CD4-positive, CD25-positive, alpha-beta regulatory T cell (primary cell): Measurements from ENCODE around the gene SHOX. TPM values are rescaled to one million over a fixed set of nuclear protein-coding genes. Genes with fewer than 3 reads are reported as not detected.
A peak's percentile ranks its signal among the peaks of the same experiment; 100 is the strongest.
"Not testable (repeated sequence)": the region's sequence is repeated elsewhere in the genome, so short reads cannot be mapped to it uniquely, and the experiment has no call there.

Experiments
- ATAC-seq, 2 donors: fragments of 150-1000 bp; cut with Tn5 transposase; one replicate each; pipeline ENCODE4 v1.10.0; 2021; ENCODE audit warnings: low read depth in 2 of 2, moderate number of reproducible peaks in 2 of 2, moderate library complexity in 1 of 2
- DNase-seq, 3 donors: peaks; one replicate each; pipeline versions ENCODE4 v3.0.0 to v3.0.0-alpha.2; 2012 to 2022; ENCODE audit warnings: mixed read lengths in 1 of 3
- H3K27ac ChIP-seq: one replicate; pipeline ENCODE4 v1.7.0; 2013; ENCODE audit warnings: mild to moderate bottlenecking, low read length; ENCODE audit not compliant: insufficient read depth, poor library complexity, severe bottlenecking
- H3K27me3 ChIP-seq: one replicate; pipeline ENCODE4 v1.7.0; 2013; ENCODE audit warnings: low read length; ENCODE audit not compliant: control insufficient read depth, insufficient read depth
- H3K36me3 ChIP-seq: one replicate; pipeline ENCODE4 v1.7.0; 2013; ENCODE audit warnings: mild to moderate bottlenecking, low read length, moderate library complexity; ENCODE audit not compliant: control insufficient read depth, insufficient read depth
- H3K4me1 ChIP-seq: 2 replicates; pipeline ENCODE4 v1.7.0; 2013; ENCODE audit warnings: mild to moderate bottlenecking, low read length; ENCODE audit not compliant: insufficient read depth, control insufficient read depth, poor library complexity, severe bottlenecking
- H3K4me3 ChIP-seq: one replicate; pipeline ENCODE4 v1.7.0; 2013; ENCODE audit warnings: low read depth, mild to moderate bottlenecking, low read length, moderate library complexity
- H3K9me3 ChIP-seq, 2 experiments: 1 replicate in 1 of 2; 2 replicates in 1 of 2; pipeline ENCODE4 v1.7.0; 2013; ENCODE audit warnings: low read length in 2 of 2, mild to moderate bottlenecking in 1 of 2, moderate library complexity in 1 of 2; ENCODE audit not compliant: control insufficient read depth in 2 of 2
- H3K27ac Mint-ChIP-seq, 3 donors: one replicate each; pipeline ENCODE4 v1.8.0; 2020 to 2022; ENCODE audit warnings: mild to moderate bottlenecking in 3 of 3, mixed read lengths in 3 of 3, moderate library complexity in 2 of 3
- H3K27me3 Mint-ChIP-seq: one replicate; pipeline ENCODE4 v1.8.0; 2022; ENCODE audit warnings: mild to moderate bottlenecking, mixed read lengths
- H3K36me3 Mint-ChIP-seq: one replicate; pipeline ENCODE4 v1.8.0; 2020; ENCODE audit warnings: mixed read lengths
- H3K4me1 Mint-ChIP-seq, 4 donors: one replicate each; pipeline ENCODE4 v1.8.0; 2020 to 2022; ENCODE audit warnings: mixed read lengths in 4 of 4, mild to moderate bottlenecking in 1 of 4
- H3K4me3 Mint-ChIP-seq, 4 donors: one replicate each; pipeline ENCODE4 v1.8.0; 2020 to 2022; ENCODE audit warnings: mild to moderate bottlenecking in 4 of 4, mixed read lengths in 4 of 4, moderate library complexity in 3 of 4
- H3K9me3 Mint-ChIP-seq, 7 donors: one replicate each; pipeline ENCODE4 v1.8.0; 2020 to 2022; ENCODE audit warnings: mixed read lengths in 7 of 7, mild to moderate bottlenecking in 3 of 7, moderate library complexity in 2 of 7
- polyA plus RNA-seq, 4 donors: library from polyadenylated mRNA; unstranded; fragments of 300-500 nt; fragmentation: Illumina TruSeq; gene quantifications; one replicate each; pipeline ENCODE4 v1.2.3, GENCODE V29; 2021
- total RNA-seq: library from RNA; stranded (reverse); gene quantifications from one replicate; pipeline ENCODE4 v1.2.3, GENCODE V29; 2022

The SHOX gene
- total and polyA plus RNA-seq, 5 donors from 2014 or later, result not detected

GRCh38 chrX:590693-591404, 39.7 kb upstream of the SHOX start:
- ATAC-seq (no peak), DNase-seq (no peak)
- H3K4me3 ChIP-seq, result no peak overlapping the region
- no peaks in the 10 kb centered on the region for H3K36me3 ChIP-seq
- H3K4me3 Mint-ChIP-seq, result no peak overlapping the region
- peaks cover 1 to 5% of the 10 kb centered on the region in 2 experiments for H3K9me3 ChIP-seq
- H3K27ac Mint-ChIP-seq, result no peak overlapping the region
- no peaks in the 10 kb centered on the region for H3K4me1 ChIP-seq
- H3K27me3 Mint-ChIP-seq, result no peaks in the 10 kb centered on the region
- H3K27ac ChIP-seq, result no peak overlapping the region
- no peaks in the 10 kb centered on the region for H3K4me1 Mint-ChIP-seq
- peaks cover 0 to 11% (median 0%) of the 10 kb centered on the region in 7 donors for H3K9me3 Mint-ChIP-seq
- H3K36me3 Mint-ChIP-seq, result no peaks in the 10 kb centered on the region
- no peaks in the 10 kb centered on the region for H3K27me3 ChIP-seq

- no peaks in the 10 kb centered on the region for H3K27me3 Mint-ChIP-seq
- H3K4me3 Mint-ChIP-seq, result no peak overlapping the region
- ATAC-seq, result no peak
- H3K27me3 ChIP-seq, result no peaks in the 10 kb centered on the region
- H3K4me3 ChIP-seq, result no peak overlapping the region
- H3K27ac ChIP-seq, result no peak overlapping the region
- H3K9me3 ChIP-seq, result peaks cover 6 to 13% of the 10 kb centered on the region in 2 experiments
- H3K36me3 Mint-ChIP-seq, result no peaks in the 10 kb centered on the region
- H3K4me1 Mint-ChIP-seq, result no peaks in the 10 kb centered on the region
- no peaks in the 10 kb centered on the region for H3K4me1 ChIP-seq
- no peak for DNase-seq
- peaks cover 0 to 19% (median 8%) of the 10 kb centered on the region in 7 donors for H3K9me3 Mint-ChIP-seq
- H3K27ac Mint-ChIP-seq, result no peak overlapping the region
- H3K36me3 ChIP-seq, result no peaks in the 10 kb centered on the region
These were observed 30.5 kb upstream of the SHOX start for GRCh38 chrX:599837-600715.

GRCh38 chrX:603029-603428, 27.6 kb upstream of the SHOX start:
- H3K27me3 Mint-ChIP-seq, H3K4me1 Mint-ChIP-seq, H3K4me1 ChIP-seq, ATAC-seq, H3K9me3 Mint-ChIP-seq, H3K36me3 ChIP-seq, H3K27ac ChIP-seq, H3K36me3 Mint-ChIP-seq, H3K9me3 ChIP-seq, H3K27me3 ChIP-seq, H3K4me3 Mint-ChIP-seq, DNase-seq, H3K4me3 ChIP-seq, H3K27ac Mint-ChIP-seq: not testable (repeated sequence)

- not testable (repeated sequence) for H3K4me3 ChIP-seq, H3K4me1 Mint-ChIP-seq, H3K36me3 Mint-ChIP-seq, H3K9me3 ChIP-seq, H3K27ac ChIP-seq, DNase-seq, H3K4me1 ChIP-seq, H3K27me3 ChIP-seq, H3K9me3 Mint-ChIP-seq, H3K36me3 ChIP-seq, H3K4me3 Mint-ChIP-seq, H3K27me3 Mint-ChIP-seq, ATAC-seq
- H3K27ac Mint-ChIP-seq, result peak overlapping the region in 1 of 3 donors; percentile 63
These were observed 26.0 kb upstream of the SHOX start for GRCh38 chrX:604616-605015.

GRCh38 chrX:608088-608487, 22.5 kb upstream of the SHOX start:
- not testable (repeated sequence) for H3K27me3 ChIP-seq, H3K4me3 Mint-ChIP-seq, ATAC-seq, H3K4me1 ChIP-seq, H3K27me3 Mint-ChIP-seq, H3K36me3 ChIP-seq, H3K27ac ChIP-seq, H3K27ac Mint-ChIP-seq, H3K4me3 ChIP-seq, H3K4me1 Mint-ChIP-seq, DNase-seq, H3K36me3 Mint-ChIP-seq
- H3K9me3 ChIP-seq, result peaks cover 8 to 18% of the 10 kb centered on the region in 2 experiments
- peaks cover 1 to 26% (median 7%) of the 10 kb centered on the region in 7 donors for H3K9me3 Mint-ChIP-seq

- H3K36me3 ChIP-seq, result no peaks in the 10 kb centered on the region
- H3K27ac Mint-ChIP-seq, result no peak overlapping the region
- ATAC-seq (no peak), DNase-seq (no peak)
- H3K4me3 Mint-ChIP-seq, result no peak overlapping the region
- no peak overlapping the region for H3K27ac ChIP-seq
- peaks cover 1 to 26% (median 10%) of the 10 kb centered on the region in 7 donors for H3K9me3 Mint-ChIP-seq
- peaks cover 6% of the 10 kb centered on the region for H3K36me3 Mint-ChIP-seq
- H3K4me3 ChIP-seq, result no peak overlapping the region
- peaks cover 0 to 2% (median 0%) of the 10 kb centered on the region in 4 donors for H3K4me1 Mint-ChIP-seq
- H3K4me1 ChIP-seq, result no peaks in the 10 kb centered on the region
- no peaks in the 10 kb centered on the region for H3K27me3 Mint-ChIP-seq
- H3K27me3 ChIP-seq, result no peaks in the 10 kb centered on the region
- H3K9me3 ChIP-seq, result peaks cover 8 to 18% of the 10 kb centered on the region in 2 experiments
These were observed 16.5 kb upstream of the SHOX start for GRCh38 chrX:614136-614535.

GRCh38 chrX:617401-617800, 13.2 kb upstream of the SHOX start:
- Mint-ChIP-seq H3K27ac (no peak overlapping the region), H3K27me3 (peaks cover 17% of the 10 kb centered on the region), H3K36me3 (peaks cover 6% of the 10 kb centered on the region), H3K4me1 (peaks cover 0 to 7% (median 3%) of the 10 kb centered on the region in 4 donors), H3K4me3 (no peak overlapping the region), H3K9me3 (peaks cover 0 to 16% (median 1%) of the 10 kb centered on the region in 7 donors)
- no peak for ATAC-seq
- Histone ChIP-seq H3K4me1 (no peaks in the 10 kb centered on the region), H3K36me3 (no peaks in the 10 kb centered on the region), H3K4me3 (no peak overlapping the region), H3K9me3 (no peaks in the 10 kb centered on the region), H3K27me3 (no peaks in the 10 kb centered on the region), H3K27ac (no peak overlapping the region)
- DNase-seq, result no peak
